GM19395 (cell line): ENCODE measurements around the gene BCL3.

Source experiments
- ATAC-seq: cut with Tn5 transposase; IDR thresholded peaks from one replicate; pipeline ENCODE4 v1.9.1; 2021; ENCODE audit warnings: mild to moderate bottlenecking, moderate library complexity; ENCODE audit not compliant: unreplicated experiment

BCL3 gene

GRCh38 chr19:44785271-44785670 lies 36.8 kb downstream of the BCL3 start:
- ATAC-seq = no peak

GRCh38 chr19:44785993-44786392 lies 37.5 kb downstream of the BCL3 start:
- ATAC-seq = no peak

DNA sequence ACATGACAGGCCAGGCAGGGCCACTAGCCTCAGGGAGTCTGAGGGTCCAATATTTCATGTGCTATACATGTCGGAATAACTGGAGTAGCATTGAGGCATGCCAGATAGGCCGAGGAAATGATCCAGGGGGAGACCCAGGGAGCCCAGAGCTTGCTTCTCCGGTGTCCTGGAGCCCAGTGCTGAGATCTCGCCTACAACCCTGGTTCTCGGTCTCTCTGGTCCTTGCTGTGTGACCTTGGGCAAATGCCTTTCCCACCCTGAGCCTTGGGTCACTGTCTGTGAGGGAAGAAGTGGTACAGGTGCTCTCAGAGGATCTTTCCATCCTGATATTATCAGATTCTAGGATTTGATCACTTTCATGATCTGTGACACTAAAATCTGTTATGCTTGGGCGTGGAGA lies 40.5 kb downstream of the BCL3 start:
- no peak for ATAC-seq

GRCh38 chr19:44789943-44790483 lies 41.5 kb downstream of the BCL3 start:
- no peak for ATAC-seq

DNA sequence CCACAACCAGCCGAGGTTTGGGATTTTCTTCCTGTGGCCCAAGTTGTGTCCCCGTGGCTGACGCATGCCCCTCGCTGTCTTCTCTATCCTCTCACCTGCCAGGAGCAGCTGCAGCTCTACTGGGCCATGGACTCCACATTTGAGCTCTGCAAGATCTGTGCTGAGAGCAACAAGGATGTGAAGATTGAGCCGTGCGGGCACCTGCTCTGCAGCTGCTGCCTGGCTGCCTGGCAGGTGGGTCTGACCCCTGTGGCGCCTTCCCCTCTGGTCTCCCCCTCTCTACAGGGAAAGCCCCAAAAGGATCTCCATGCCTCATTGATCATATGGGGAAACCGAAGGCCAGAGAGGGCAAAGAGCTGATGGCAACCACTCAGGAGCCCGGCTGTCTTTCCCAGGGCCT lies 43.8 kb downstream of the BCL3 start:
- ATAC-seq = no peak

- no peak for ATAC-seq
These were observed 46.1 kb downstream of the BCL3 start for GRCh38 chr19:44794610-44795009.

DNA sequence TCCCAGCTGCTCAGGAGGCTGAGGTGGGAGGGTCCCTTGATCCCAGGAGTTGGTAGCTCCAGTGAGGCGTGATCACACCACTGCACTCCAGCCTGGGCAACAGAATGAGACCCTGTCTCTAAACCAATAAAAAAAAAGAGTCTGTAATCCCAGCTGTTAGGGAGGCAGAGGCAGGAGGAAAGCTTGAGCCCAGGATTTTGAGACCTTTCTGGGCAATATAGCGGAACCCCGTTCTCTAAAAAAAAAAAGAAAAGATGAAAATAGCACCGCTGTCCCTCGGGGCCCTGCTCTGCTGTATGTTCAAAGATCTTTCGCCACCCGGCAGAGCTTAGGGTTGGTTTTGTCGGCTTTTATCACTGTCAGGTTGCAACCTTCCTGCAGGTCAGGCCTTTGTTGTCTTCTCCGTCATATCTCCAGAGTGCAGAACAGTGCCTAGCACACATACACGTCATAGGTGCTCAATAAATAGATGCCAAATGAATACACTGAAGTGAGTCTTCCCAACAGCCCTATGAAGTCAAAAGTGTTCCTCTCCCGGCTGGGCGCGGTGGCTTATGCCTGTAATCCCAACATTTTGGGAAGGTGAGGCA lies 47.0 kb downstream of the BCL3 start:
- ATAC-seq = no peak

DNA sequence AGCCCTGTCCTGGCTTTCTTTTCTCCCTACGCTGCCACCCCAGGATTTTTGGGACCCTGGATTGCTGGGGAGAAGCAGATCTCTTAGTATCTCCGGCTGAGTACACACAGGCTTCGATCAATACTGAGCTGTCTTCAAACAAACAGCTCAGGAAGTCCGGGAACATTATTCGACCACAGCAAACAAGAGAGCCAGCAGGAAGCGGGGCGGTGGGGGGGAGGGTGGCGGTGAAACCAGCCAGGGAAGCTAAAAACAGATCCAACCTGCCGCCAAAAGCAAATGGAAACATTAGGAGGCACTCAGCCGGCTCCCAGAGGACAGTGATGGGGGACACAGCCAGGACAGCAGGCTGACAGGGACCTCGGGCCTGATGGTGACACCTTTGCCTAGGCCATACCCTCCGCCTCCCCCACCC lies 48.2 kb downstream of the BCL3 start:
- ATAC-seq = no peak

- no peak for ATAC-seq
These were observed 51.3 kb downstream of the BCL3 start for GRCh38 chr19:44799627-44800346.

GRCh38 chr19:44800461-44800860 lies 52.0 kb downstream of the BCL3 start:
- ATAC-seq = peak; percentile 71

DNA sequence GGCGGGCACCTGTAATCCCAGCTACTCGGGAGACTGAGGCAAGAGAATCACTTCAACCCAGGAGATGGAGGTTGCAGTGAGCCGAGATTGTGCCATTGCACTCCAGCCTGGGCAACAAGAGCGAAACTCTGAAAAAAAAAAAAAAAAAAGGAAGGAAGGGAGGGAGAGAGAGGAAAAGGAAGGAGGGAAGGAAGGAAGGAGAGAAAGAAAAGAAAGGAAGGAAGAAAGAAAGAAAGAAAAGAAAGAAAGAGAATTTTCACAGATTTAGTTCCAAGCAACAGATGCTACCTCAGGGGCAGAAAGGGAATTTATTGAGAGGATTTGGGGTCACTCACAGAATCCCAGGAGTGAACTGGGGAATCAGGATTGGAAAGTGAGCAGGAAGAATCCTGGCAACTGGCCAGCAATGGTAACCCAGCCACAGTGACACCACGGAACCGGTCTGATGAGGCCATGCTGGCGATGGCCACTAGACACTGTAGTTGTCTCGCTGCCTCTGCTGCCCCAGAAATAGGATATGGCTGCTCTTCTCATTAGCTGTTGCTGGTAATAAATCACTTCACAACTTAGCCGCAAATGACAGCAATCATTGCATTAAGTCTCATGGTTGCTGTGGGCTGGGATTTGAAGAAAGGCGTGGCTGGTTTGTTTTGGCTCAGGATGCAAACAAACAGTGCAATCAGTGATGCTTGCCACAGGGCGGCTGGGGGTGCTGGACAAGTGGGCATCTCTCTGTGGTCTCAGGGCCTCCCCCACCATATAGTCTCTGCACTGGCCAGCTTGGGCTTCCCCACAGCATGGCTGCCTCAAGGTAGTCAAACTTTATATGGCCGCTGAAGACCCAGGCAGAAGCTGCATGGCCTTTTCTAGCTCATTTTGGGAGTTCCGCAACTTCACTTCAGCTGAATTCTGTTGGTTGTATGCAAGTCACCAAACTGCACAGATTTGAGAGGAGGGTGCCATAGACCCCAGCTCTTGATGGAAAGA lies 55.2 kb downstream of the BCL3 start:
- no peak for ATAC-seq

DNA sequence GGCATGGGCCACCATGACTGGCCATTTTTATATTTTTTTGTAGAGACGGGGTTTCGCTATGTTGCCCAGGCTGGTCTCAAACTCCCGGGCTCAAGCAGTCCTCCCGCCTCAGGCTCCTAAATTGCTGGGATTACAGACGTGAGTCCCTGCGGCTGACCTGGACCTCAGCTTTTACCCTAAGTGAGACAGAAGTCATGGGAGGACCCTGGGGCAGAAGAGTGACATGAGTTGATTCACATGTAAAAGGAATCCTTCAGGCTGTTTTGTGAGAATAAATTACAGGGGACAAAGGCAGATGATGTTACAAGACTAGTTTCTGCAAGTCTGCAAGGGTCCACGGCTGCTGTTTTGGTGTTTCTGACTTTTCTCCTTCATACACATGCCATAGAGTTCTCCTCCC lies 57.8 kb downstream of the BCL3 start:
- ATAC-seq = no peak

DNA sequence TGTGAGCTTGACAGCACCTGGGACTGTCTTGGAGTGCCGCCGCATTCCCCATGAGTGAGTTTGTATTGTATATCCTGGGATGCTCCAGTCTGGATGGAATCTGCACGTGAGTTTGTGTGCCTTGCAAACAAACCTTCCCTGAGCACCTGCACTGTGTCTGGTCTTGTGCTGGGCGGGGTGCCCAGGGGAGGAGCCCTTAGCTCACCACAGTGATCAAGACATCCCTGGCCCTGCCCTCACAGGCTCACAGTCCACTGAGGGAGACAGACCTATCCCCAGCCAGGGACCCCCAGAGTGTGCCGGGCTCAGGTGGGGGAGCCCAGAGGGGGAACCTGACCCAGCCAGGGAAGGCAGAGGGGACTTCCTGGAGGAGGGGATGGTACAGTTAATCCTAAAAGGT lies 58.7 kb downstream of the BCL3 start:
- ATAC-seq = no peak

GRCh38 chr19:44807652-44808462 lies 59.3 kb downstream of the BCL3 start:
- ATAC-seq = no peak

DNA sequence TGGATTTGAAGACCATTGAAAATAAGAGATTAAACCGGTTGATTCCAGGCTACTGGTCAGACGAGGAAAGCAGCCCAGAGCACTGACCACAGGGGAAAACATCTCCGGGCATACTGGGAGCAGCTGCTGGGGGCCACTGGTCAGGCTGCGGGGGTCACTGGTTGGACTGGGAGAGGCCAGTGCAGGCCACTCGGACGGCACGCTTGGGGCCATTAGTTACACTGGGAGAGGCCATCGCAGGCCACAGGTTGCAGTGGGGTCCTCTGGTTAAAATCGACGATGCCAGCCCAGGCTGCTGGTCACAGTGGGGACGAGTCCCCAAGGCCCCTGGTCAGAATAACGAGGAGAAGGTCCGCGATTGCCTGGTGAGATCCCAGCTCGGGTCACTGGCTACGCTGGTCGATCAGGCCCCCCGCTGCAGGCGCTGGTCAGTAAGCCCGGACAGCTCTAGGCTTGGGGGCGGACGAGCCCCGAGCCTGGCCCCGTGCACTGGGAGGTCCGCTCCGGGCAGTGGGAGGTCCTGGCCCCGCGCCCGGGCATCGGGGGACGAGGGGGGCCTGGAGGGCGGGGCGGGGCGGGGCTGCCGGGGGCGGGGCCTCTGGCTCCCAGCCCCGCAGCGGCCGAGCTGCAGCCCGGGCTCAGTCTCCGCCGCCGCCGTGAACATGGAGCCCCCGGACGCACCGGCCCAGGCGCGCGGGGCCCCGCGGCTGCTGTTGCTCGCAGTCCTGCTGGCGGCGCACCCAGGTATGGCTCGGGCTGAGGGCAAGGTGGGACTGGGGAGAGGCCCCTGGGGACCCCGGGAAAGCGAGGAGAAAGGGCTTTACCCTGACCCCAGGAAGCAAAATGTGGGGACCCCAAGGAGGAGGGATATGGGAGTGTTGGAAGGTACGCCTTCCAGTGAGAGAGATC lies 60.2 kb downstream of the BCL3 start, which contains the start of gene BCAM:
Gene BCAM, plus strand, starts transcription at position 641 of the 909 bp plus-strand sequence. Its CDS starts 22 bp downstream, at position 663.
- no peak for ATAC-seq
